ENCODE data around the gene SLC16A13.

The SLC16A13 gene

DNA sequence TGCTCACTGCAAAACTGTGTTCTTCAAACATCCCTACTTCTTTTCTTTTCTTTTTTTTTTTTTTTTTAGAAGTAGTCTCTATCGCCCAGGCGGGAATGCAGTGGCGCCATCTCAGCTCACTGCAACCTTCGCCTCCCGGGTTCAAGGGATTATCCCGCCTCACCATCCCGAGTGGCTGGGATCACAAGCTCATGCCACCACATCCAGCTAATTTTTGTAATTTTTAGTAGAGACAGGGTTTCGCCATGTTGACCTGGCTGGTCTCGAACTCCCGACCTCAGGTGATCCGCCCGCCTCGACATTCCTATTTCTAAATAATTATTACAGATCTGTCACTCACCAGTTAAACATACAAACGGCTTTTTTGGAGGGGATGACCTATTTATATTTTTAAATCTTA is 24.4 kb upstream of the SLC16A13 start:
- FAIRE-seq (no peak), DNase-seq (ENCODE audit: insufficient read length, low spot score) (no peak)

DNA sequence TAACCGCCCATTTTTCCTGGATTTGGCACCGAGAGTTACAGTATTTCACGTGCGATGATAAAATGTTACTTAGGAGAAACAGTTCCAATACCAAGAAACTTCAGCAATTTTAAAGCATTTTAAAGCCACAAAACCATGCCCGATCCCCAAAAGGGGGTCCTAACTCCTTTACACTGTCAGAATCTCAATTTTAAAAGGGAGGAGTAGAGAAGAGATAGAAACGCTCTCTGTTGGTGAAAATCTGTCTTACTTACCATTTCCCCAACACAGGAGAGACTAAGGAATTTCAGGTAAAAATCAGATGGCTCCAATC is 23.9 kb upstream of the SLC16A13 start:
- no peak for DNase-seq (ENCODE audit: insufficient read length, low spot score)
- no peak for FAIRE-seq

DNA sequence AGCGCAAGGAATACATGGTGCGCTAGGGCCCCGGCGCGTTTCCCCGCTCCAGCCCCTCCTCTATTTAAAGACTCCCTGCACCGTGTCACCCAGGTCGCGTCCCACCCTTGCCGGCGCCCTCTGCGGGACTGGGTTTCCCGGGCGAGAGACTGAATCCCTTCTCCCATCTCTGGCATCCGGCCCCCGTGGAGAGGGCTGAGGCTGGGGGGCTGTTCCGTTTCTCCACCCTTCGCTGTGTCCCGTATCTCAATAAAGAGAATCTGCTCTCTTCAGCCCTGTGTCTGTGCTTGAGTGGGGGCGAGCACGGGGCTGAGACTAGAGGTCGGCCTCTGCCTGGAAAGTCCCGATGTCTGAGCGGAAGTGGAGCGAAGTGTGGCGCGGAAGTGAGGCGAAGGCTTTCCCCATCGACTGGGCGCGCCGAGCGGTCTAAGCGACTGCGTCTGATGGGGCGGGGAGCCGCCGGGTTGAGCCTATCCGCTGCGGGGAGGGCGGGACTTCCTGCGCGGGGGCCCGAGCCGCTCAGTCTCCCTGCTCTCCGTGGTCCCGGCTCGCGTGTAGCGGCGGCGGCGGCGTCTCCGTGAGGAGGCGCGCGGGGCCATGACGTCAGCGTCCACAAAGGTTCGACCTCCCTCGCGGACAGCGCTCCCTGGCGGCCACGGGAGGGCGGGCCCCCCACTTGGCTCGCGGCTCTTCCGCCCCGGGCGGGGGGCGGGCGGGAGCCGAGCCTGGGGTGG is 21.4 kb upstream of the SLC16A13 start:
- FAIRE-seq = peak; percentile 94
- DNase-seq (ENCODE audit: insufficient read length, low spot score) = peak; percentile 78

DNA sequence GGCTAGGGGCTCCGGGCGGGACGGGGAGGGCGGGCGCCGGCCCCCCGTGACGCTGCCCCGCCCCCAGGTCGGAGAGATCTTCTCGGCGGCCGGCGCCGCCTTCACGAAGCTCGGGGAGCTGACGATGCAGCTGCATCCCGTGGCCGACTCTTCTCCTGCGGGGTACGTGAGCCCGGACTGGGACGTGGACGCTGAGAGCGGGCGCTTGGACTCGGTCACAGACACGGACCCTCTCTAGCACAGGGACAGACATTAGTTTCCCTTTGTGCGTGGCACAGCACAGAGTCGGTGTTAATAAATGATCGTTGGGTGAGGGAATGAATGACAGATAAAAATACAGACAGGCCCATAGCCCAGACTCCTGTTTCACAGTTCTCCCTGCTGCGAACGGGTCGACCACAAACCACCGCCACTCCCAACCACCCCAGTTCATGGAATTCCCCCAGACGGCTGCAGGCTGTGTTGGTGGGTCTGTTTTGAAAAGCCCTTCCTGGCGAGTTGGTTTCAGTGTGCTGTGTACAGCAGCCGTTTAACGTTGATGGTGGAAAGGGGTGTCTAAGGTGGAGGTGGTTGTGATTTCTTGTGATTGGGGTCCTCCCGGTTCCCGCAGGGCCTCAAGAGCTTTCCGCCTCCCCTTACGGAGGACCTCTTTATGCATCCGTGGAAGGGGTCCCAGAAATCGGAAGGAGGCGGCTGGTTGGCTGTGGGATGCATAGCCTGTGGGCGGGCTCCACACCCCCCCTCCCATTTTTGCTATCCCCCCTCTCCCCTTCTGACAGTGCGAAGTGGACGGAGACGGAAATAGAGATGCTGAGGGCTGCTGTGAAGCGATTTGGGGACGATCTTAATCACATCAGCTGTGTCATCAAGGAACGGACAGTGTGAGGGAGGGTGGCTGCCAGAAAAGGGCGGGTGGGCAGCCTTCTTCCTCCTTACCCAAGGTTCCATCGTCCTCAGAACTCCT is 20.5 kb upstream of the SLC16A13 start:
- FAIRE-seq (no peak), DNase-seq (ENCODE audit: insufficient read length, low spot score) (no peak)

- FAIRE-seq (no peak), DNase-seq (ENCODE audit: insufficient read length, low spot score) (no peak)
Measured at GRCh38 chr17:7016418-7016817, 19.4 kb upstream of the SLC16A13 start.

DNA sequence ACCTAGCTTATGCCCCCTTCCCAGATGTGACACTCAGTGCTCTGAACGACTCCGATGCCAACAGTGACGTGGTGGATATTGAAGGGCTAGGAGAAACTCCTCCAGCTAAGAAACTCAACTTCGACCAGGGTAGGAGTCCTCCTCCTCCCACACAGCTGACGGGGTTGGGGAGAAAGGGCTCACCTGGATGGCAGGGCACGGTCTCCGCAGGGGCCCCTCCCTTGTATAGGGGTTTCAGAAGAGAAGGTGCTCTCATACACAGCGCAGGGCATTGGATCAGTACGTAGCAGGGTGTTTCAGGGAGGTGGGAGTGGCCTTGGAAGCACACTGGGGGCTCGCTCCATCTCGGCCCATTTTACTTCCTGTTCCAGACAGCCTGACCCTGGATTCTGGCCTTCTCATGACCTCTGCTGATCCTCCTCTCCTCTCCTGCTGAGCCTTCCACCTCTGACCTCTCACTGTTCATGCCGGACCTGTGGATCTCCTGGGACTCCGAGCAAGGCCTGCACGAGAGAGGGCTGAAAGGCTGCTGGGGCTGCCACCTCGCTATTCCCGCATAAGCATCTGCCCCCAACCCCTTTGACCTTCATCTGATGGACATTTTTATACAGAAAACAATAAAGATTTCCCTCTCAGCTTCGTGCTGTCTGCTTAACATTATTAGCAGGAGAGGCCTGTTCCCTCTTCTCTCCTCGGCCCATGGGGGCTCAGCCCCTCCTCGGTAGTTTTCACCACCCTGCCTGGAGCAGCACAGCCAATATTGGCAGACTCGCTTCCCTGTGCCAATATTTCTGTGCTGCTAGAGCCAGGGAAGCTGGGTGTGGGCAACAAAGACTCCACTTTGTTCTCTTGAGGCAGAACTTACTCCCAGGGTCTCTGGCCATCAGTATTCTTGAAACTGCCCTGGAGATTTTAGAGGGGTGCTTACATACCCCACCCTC is 18.7 kb upstream of the SLC16A13 start:
- DNase-seq (ENCODE audit: insufficient read length, low spot score) (no peak), FAIRE-seq (no peak)

GRCh38 chr17:7017827-7018200 is 18.0 kb upstream of the SLC16A13 start:
- FAIRE-seq (no peak), DNase-seq (ENCODE audit: insufficient read length, low spot score) (no peak)

GRCh38 chr17:7018331-7018964 is 17.4 kb upstream of the SLC16A13 start:
- FAIRE-seq = no peak
- DNase-seq (ENCODE audit: insufficient read length, low spot score) = no peak

DNA sequence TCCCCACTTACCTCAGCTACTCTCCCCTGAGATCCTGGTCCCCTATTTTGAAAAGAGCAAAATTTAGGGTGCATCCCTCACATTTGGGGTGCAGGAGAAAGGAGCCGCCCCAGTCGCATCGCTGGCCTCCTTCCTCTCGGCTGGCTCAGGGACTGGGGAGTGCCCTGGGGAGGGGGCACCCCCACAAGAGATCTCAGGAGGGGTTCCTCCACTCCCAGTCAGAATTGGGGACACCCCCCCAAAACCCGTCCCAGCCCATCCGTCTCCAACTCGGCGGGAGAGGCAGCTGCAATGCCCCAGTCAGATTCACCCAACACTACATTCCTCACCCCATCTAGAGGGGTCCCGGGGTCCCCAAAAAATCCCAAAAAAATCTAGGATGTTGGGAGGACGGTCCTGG is 16.4 kb upstream of the SLC16A13 start:
- FAIRE-seq (no peak), DNase-seq (ENCODE audit: insufficient read length, low spot score) (no peak)

GRCh38 chr17:7019839-7020519 is 15.8 kb upstream of the SLC16A13 start:
- DNase-seq (ENCODE audit: insufficient read length, low spot score) (no peak), FAIRE-seq (no peak)

- FAIRE-seq (peak; percentile 67), DNase-seq (ENCODE audit: insufficient read length, low spot score) (no peak)
Measured at GRCh38 chr17:7020894-7021664, 14.7 kb upstream of the SLC16A13 start.

- FAIRE-seq (peak; percentile 83), DNase-seq (ENCODE audit: insufficient read length, low spot score) (peak; percentile 77)
Measured at GRCh38 chr17:7021993-7022778, 13.6 kb upstream of the SLC16A13 start.

DNA sequence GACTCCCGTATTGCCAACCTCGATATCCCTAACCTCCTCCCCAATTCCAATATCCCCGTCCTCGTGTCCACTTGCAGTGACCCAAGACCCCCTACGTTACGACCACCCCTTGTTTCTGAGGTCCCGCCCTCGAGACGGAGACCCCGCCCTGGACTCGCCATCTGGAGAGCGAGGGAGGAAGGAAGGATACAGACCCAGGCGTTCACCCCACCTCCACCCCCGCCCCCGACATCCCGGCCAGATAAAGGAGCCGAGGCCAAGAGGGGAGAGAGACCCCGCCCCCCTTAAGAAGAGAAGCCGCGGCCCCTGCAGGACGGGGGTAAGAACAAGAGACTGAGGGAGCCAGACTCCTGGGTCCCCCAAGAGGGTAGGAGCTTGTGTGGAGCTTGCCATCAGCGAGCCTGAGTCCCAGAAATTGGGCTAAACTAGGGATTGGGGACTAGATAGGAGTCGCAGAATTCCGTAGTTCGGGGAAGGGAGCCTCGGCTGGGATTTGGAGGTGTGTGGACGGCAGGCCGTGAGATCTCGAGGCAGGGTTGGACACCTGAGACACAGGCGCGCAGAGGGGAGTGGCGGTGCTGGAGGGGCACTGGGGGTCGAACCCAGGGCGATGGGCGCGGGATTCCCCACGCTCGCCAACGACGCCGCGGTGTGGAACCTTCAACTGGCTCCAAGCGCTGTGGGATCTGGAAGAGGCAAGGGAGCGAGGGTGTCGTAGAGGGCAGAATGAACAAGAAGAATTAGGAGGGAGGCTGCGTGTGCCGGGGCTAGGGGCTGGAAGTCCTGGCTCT is 12.8 kb upstream of the SLC16A13 start, which contains the start of gene BCL6B:
TSS of gene BCL6B (plus strand) at position 270 of the 791 bp plus-strand sequence. CDS start 622 bp downstream, outside the sequence.
- DNase-seq (ENCODE audit: insufficient read length, low spot score) = no peak
- FAIRE-seq = no peak

- FAIRE-seq (peak; percentile 89), DNase-seq (ENCODE audit: insufficient read length, low spot score) (peak; percentile 84)
Measured at GRCh38 chr17:7023576-7024401, 12.0 kb upstream of the SLC16A13 start.

GRCh38 chr17:7024402-7024785 is 11.4 kb upstream of the SLC16A13 start:
- DNase-seq (ENCODE audit: insufficient read length, low spot score) (no peak), FAIRE-seq (no peak)

GRCh38 chr17:7025245-7025644 is 10.6 kb upstream of the SLC16A13 start:
- FAIRE-seq (no peak), DNase-seq (ENCODE audit: insufficient read length, low spot score) (no peak)

All from GM19239 (cell line).